ENCODE data around the gene KANTR.

The KANTR gene

DNA sequence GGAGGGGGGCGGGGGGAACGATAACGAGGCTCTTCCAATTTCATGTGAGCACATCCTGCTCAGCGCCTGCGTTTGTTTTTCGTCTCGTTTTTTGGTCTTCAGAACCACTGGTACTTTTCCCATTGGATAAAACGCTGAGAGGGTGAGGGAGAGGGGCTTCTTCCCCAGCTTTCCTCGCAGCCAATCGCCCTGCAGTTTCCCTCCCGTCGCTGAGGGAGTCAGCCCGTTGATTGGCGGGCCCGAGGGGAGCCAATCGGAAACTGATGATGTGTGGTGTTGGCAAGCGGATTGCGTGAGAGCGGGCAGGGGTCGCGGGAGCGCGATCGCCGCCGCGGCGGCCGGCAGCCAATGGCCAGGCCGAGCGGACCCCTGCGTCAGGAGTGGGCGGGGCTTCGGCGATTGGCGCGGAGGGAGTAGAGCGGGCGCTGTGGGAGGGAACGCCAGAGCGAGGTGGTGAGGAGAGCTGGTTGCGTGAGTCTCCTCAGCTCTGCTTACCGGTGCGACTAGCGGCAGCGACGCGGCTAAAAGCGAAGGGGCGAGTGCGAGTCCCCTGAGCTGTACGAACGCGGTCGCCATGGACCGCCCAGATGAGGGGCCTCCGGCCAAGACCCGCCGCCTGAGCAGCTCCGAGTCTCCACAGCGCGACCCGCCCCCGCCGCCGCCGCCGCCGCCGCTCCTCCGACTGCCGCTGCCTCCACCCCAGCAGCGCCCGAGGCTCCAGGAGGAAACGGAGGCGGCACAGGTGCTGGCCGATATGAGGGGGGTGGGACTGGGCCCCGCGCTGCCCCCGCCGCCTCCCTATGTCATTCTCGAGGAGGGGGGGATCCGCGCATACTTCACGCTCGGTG lies 11.8 kb upstream of the KANTR start, which contains the start of gene TSPYL2:
TSPYL2 (plus strand) TSS at position 443 of the 848 bp plus-strand sequence; CDS start at position 575, 132 bp downstream.
- peak; percentile 97 for DNase-seq

DNA sequence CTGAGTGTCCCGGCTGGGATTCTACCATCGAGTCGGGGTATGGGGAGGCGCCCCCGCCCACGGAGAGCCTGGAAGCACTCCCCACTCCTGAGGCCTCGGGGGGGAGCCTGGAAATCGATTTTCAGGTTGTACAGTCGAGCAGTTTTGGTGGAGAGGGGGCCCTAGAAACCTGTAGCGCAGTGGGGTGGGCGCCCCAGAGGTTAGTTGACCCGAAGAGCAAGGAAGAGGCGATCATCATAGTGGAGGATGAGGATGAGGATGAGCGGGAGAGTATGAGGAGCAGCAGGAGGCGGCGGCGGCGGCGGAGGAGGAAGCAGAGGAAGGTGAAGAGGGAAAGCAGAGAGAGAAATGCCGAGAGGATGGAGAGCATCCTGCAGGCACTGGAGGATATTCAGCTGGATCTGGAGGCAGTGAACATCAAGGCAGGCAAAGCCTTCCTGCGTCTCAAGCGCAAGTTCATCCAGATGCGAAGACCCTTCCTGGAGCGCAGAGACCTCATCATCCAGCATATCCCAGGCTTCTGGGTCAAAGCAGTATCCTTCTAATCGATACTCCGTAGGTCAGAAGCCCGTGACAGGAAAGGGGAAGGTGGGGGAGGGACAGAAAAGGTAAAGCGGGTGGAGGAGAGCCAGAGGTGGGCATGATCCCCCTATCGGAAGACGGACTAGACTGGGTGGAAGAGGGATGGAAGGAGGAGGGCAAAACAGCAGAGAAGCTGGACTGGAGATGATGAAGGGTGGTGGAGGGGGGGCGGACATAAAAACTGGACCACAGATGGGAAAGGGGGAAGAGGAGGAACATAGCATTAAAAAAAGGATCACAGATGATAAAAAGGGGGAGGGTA lies 10.9 kb upstream of the KANTR start:
- no peak for DNase-seq

GRCh38 chrX:53084043-53084570 lies 9.8 kb upstream of the KANTR start:
- no peak for DNase-seq

DNA sequence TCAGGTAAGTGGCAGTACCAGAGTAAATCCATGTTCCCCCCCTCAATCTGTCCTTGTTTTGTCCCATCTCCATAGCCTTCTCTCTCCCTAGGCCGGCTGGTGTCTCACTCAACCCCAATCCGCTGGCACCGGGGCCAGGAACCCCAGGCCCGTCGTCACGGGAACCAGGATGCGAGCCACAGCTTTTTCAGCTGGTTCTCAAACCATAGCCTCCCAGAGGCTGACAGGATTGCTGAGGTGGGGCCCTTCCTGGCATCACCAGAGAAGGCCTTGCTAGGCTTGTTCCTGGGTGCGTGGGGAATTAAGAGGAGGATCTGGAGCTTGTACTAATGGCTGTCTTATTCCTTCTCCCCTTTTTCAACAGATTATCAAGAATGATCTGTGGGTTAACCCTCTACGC lies 9.1 kb upstream of the KANTR start:
- DNase-seq = no peak

- DNase-seq = peak; percentile 25
These were observed 8.2 kb upstream of the KANTR start for GRCh38 chrX:53085661-53086229.

- no peak for DNase-seq
These were observed 7.5 kb upstream of the KANTR start for GRCh38 chrX:53086464-53086863.

- no peak for DNase-seq
These were observed 6.5 kb upstream of the KANTR start for GRCh38 chrX:53087388-53087831.

- DNase-seq = peak; percentile 90
These were observed 5.6 kb upstream of the KANTR start for GRCh38 chrX:53088136-53088974.

- peak; percentile 56 for DNase-seq
These were observed 4.6 kb upstream of the KANTR start for GRCh38 chrX:53089224-53089842.

GRCh38 chrX:53089925-53090324 lies 4.0 kb upstream of the KANTR start:
- no peak for DNase-seq

DNA sequence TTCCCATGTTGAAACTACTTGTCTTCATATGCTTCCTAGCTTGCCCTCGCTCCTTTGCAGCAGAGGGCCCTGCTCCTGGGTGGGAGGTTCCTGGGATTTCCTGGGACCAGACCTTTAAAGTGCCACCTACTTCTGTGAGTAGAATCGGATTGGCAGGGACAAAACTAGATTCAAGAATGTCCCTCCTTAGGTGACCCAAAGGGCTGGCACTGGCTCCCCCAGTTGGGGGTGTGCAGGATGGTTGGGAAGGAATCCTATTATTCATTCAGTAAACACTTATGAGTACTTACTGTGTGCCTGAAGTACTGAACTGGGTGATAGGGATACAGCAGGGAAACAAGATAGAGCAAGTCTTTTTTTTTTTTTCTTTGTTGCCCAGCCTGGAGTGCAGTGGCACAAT lies 2.6 kb upstream of the KANTR start:
- no peak for DNase-seq

DNA sequence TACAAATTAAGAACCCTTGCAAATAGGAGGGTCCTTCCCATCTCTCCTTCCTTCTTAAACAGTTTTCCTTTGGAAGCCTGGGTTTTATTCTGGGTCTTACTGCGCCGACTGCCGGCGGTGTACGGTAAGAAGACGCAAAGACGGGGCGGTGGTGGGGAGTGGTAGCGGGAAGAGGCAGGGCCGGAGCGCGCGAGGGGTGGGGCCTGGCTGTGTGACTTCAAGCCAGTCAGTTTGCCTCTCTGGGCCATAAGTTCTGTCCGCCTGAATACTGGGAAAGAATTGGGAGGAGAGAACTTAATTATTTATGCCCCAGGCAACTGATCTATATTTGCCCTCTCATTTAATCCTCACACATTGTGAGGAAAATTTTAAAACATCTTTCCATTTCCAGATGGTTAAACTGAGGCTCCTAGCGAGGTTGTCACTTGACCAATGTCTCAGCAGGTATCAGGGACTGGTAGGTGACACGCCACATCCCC lies 726 bp upstream of the KANTR start:
- DNase-seq = peak; percentile 70

DNA sequence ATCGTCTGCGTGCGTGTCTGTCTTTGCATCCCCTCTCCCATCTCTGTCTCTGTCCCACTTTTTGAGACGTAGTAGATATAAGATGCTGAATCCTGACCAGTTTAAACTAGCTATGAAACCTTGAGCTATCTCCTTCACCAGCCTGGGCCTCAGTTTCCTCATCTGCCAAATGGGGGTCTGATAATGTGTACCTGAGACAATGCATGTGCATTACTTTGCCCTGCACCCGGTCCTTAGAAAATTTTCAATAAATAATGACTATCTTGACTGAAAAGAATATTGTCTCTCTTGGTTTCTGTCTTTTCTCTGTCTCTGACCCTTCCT lies 602 bp downstream of the KANTR start:
- no peak for DNase-seq

DNA sequence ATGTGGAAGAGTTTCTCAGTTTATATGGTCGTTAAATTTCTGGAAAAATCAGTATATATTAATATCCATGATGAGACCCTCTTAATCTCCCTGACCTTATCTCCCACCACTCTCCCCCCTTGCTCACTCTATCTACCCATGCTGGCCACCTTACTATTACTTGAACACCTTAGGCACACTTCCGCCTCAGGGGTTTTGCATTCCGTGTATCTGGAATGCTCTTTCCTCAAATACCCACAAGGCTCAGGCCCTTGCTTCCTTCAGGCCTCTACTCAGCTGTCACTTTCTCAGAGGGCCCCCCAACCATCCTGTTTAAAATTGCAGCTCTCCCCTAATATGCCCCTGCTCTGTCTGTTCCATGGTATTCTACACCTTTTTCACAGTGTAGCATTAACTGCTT lies 1.9 kb downstream of the KANTR start:
- DNase-seq = no peak

DNA sequence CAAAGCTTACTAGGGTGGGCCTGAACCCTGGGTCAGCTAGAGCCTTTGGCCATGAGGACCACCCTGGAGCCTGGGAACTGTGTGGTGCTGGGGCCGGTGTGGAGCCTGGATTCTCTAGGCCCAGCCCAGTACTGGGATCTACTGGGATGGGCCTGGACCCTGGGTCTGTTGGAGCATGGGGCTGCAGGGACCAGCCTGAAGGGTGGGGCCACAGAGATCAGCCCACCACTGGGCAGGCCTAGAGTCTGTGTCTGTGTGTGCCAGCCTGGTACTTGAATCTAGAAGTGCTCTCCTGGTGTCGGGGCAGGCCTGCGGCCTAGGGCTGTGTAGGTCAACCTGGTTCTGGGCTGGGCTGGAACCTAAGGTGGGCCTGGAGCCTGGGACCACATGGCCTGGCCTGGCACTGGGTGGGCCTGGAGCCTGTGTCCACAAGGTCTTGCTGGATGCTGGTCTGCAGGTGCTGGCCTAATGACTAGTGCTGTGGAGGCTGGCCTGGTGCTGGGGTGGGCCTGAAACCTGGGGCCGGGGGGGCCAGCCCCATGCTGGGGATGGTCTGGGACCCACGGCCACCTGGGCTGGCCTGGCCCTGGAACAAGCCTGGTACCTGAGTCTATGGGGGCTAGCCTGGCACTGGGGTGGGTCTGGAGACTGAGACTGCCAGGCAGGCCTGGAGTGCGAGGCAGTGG lies 21.1 kb downstream of the KANTR start:
- DNase-seq = no peak

DNA sequence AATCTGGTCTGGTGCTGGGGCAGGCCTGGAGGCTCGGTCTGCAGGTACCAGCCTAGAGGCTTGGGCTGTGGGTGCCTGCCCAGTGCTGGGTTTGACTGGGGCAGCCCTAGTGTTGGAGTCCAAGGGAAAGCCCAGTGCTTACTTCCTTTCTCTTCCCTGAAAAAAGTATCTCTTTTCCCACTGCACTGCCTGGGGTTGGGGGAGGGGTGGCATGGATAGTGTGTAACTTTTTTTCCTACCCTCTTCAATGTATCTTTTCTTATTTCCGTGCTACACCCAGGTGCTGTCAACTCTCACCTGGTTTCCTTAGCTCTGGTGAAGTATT lies 21.6 kb downstream of the KANTR start:
- no peak for DNase-seq

DNA sequence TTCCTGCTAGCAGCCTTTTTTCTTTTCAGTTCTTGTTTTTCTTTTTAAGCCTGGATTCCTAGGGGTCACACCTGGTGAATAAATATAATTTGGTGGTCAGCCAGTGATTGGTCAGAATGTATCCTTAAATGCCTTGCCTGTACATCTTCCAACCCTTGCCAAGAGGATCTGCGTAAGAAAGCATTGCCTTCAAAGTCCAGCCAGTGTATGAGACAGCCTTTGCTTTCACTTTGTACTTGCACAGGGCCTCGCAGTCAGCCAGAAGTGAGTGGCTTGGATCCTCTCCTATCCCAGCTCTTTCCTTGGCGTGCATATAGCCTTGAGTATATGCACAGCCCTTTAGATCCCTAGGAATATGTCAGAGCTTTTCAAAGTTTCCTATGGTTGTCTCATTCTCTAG lies 22.2 kb downstream of the KANTR start:
- no peak for DNase-seq

DNA sequence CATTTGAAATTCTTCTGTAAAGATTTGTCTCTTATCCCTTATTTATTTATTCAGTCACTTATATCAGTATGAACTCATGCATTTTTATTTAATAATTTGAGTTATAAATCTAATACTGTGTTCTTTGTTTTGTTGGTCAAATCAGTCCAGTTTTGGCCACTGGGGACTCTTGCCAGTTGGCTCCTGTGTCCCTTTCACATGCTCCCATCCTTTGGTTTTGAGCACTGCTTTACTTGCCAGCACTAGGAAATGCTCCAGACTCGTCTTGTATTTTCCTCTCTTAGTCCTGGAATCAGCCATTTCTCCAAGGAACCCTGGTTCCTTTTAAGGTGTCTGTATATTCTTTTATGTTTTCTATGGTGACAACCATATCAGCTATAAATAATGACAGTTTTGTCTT lies 28.1 kb downstream of the KANTR start:
- no peak for DNase-seq

DNA sequence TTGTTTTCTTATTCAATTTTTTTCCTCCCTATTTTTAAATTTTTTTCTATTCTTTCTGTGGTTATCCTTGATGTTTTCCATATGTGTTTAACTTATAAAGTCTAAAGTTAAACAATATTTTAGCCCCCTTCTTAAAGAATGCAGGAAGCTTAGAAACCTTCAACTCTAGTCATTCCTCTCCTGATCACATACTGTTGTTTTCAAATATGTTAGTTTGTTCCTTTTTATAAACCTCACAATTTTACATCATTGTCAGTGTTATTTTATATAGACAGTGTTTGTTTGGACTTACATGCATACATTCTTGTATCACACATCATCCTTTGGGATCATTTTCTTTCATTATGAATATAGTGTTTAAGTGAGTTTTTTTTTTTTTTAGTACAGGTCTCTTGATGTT lies 31.6 kb downstream of the KANTR start:
- DNase-seq = no peak

DNA sequence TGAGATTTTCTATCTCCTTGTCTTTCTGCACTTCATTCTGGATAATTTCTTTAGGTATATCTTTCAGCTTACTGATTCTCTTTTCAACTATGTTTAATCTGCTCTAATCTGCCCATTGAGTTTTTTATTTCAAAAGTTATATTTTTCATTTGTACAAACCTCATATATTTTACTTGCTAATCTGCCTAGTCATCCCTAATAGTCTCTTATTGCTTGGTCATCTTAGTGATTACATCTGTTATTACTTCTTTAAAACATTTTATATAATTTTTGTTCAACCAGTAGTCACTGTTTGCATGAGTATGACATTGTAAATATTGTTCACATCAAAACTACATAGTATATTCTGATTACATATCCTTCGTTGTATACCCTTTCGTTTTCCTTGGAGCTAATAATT lies 32.4 kb downstream of the KANTR start:
- DNase-seq = no peak

GRCh38 chrX:53128097-53128749 lies 34.3 kb downstream of the KANTR start:
- DNase-seq = no peak
